Peyer's patch (tissue), 4 donors: Measurements from ENCODE around the gene DNAJC6.

Experiments
- CTCF ChIP-seq, 6 experiments: fragments of 450-650 bp in 4 of 6; fragments of 200-600 bp in 2 of 6; sonication (generic) in 1 of 6; IDR thresholded peaks; one replicate each; pipeline ENCODE4 v1.5.1; 2017 to 2019; ENCODE audit warnings: antibody characterized with exemption in 6 of 6, mild to moderate bottlenecking in 3 of 6, moderate library complexity in 1 of 6
- POLR2A ChIP-seq, 2 donors: fragments of 450-650 bp; IDR thresholded peaks; one replicate each; pipeline ENCODE4 v1.5.1; 2017; ENCODE audit warnings: antibody characterized with exemption in 2 of 2, mild to moderate bottlenecking in 2 of 2, moderate library complexity in 2 of 2

DNA sequence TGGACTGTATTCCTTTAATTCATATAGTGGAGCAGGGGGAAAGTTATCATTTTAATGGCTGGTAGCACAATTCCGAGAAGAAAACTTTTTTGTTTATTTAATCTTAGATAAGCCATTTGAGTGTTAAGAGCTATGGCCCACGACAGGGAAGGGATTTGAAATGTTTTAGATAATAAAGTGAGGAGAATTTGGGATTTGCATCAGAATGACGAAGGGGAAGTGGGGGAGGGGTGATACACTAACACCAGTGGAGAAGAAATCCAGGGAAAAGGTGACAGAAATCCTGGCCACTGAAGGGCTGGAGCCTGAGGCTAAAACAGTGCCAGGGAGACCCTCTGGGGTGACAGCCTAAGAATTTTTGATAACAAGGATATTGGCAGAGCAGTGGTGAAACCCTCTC is 132.1 kb downstream of the DNAJC6 start:
- TF ChIP-seq POLR2A (IDR thresholded peaks at IDR 0.05) (no peak), CTCF (IDR thresholded peaks at IDR 0.05) (no peak)
